ENCODE results near the gene GSTA5. TPM values are rescaled to one million over a fixed set of nuclear protein-coding genes. Genes with fewer than 3 reads are reported as not detected.
"Not testable (repeated sequence)": the region's sequence is repeated elsewhere in the genome, so short reads cannot be mapped to it uniquely, and the experiment has no call there.

The GSTA5 gene
- total RNA-seq, 2 experiments from 2014 or later = not detected

DNA sequence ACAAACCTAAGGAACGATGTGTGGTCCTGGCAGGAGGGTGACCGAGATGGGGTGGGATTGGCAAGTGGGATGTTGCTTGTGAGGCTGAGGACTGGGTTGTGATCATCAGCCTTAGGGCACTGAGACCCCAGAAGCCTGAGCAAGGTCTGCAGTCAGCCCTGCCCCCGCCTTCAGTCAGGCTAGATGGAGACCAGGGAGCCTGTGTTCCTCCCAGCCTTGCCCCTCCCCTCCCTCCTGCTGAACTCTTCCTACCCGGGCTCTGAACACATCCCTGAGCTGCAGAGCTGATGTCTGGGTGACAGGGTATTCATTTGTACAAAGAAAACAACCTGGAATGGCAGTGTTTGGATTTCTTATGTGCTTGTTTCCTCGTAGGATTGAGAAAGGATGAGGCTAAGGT is 28.3 kb upstream of the GSTA5 start:
- CTCF ChIA-PET = not testable (repeated sequence)

DNA sequence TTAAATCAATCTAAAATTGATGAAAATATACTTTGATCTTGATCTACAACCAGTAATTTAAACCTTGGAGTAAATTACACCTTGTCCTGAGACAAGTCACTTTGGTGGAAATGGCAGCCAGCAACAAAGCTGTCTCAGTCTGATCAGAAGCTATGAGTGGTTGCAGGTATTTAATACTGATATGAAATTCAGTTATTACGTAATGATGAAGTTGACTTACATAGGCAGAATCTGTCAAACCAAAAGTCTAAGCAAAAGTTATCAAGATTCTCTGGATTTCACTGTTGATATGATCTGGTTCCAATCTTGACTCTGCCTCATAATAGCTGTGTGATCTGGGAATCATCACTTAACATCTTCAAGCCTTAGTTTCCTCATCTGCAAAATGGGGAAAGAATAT is 27.6 kb upstream of the GSTA5 start:
- POLR2A ChIA-PET = no interaction called here
- Mint-ChIP-seq H3K9me3 (no peaks in the 10 kb centered on the region), H3K36me3 (no peaks in the 10 kb centered on the region), H3K27me3 (peaks cover under 1% of the 10 kb centered on the region), H3K4me1 (ENCODE audit: low read depth) (no peaks in the 10 kb centered on the region), H3K4me3 (no peak overlapping the region), H3K27ac (no peak overlapping the region)
- intact Hi-C loops (cut with micrococcal nuclease) = no loop called here
- DNase-seq = no peak
- CTCF ChIA-PET = no interaction called here

More for the DNA sequence above, 28.3 kb upstream of the GSTA5 start:
- intact Hi-C loops (cut with micrococcal nuclease); H3K27me3 Mint-ChIP-seq; H3K36me3 Mint-ChIP-seq; POLR2A ChIA-PET; H3K27ac Mint-ChIP-seq; H3K4me3 Mint-ChIP-seq; H3K4me1 Mint-ChIP-seq (ENCODE audit: low read depth); H3K9me3 Mint-ChIP-seq; DNase-seq: not testable (repeated sequence)

DNA sequence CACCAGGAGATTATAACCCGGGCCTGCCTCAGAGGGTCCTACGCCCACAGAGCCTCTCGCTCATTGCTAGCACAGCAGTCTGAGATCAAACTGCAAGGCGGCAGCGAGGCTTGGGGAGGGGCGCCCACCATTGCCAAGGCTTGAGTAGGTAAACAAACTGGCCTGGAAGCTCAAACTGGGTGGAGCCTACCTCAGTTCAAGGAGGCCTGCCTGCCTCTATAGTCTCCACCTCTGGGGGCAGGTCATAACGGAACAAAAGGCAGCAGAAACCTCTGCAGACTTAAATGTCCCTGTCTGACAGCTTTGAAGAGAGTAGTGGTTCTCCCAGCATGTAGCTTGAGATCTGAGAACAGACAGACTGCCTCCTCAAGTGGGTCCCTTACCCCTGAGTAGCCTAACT is 20.5 kb upstream of the GSTA5 start:
- H3K9me3 Mint-ChIP-seq; H3K4me3 Mint-ChIP-seq; H3K27ac Mint-ChIP-seq; H3K36me3 Mint-ChIP-seq; POLR2A ChIA-PET; CTCF ChIA-PET; intact Hi-C loops (cut with micrococcal nuclease); H3K4me1 Mint-ChIP-seq (ENCODE audit: low read depth); DNase-seq: not testable (repeated sequence)
- H3K27me3 Mint-ChIP-seq = peaks cover 31% of the 10 kb centered on the region

DNA sequence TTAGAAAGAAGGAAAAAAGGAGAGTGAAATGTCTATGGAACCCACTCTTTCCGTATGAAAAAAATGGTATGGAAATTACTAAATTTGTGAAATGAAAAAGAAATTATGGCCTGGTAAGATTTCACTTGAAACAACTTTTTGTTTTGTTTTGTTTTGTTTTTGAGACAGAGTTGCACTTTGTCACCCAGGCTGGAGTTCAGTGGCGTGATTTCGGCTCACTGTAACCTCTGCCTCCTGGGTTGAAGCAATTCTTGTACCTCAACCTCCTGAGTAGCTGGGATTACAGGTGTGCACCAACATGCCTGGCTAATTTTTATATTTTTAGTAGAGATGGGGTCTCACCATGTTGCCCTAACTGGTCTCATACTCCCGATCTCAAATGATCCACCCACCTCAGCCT is 17.8 kb upstream of the GSTA5 start:
- no peak for DNase-seq
- no peaks in the 10 kb centered on the region for H3K9me3 Mint-ChIP-seq
- intact Hi-C loops (cut with micrococcal nuclease) = no loop called here
- H3K27me3 Mint-ChIP-seq = peaks cover 49% of the 10 kb centered on the region
- H3K4me1 Mint-ChIP-seq (ENCODE audit: low read depth) = no peaks in the 10 kb centered on the region
- POLR2A ChIA-PET = no interaction called here
- H3K36me3 Mint-ChIP-seq = no peaks in the 10 kb centered on the region
- CTCF ChIA-PET = no interaction called here
- H3K27ac Mint-ChIP-seq = no peak overlapping the region
- H3K4me3 Mint-ChIP-seq = no peak overlapping the region

DNA sequence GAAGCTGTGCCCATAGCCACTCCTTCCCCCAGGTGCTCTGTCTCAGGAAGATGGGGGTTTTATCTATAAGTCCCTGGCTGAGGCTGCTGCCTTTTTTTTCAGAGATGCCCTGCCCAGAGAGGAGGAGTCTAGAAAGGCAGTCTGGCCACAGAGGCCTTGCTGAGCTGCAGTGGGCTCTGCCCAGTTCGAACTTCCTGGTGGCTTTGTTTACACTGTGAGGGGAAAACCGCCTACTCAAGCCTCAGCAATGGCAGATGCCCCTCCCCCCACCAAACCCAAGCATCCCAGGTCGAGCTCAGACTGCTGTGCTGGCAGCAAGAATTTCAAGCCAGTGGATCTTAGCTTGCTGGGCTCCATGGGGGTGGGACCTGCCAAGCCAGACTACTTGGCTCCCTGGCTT is 15.5 kb upstream of the GSTA5 start:
- H3K27ac Mint-ChIP-seq; H3K4me3 Mint-ChIP-seq; H3K4me1 Mint-ChIP-seq (ENCODE audit: low read depth); H3K36me3 Mint-ChIP-seq; POLR2A ChIA-PET; intact Hi-C loops (cut with micrococcal nuclease); H3K9me3 Mint-ChIP-seq; CTCF ChIA-PET; DNase-seq: not testable (repeated sequence)
- H3K27me3 Mint-ChIP-seq = peaks cover 53% of the 10 kb centered on the region

DNA sequence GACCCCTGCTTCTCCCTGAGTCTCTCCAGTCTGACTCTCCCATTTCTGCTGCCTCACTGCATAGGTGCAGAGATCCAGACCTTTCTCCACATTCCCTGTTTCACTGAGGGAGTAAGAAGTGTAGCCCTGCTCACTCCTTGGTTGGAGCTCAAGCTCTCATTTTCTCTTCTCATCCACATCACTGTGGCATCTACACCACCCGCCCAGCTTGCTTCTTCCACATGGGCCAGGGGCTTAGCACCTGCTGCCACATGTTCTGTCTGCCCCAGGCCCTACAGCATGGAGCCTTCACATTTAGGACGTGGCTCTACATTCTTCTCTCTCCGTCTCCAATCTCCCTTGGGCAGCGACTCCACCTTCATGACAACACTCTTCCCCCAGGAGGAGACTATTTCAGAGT is 8.5 kb upstream of the GSTA5 start:
- DNase-seq = no peak
- Mint-ChIP-seq H3K27ac (no peak overlapping the region), H3K36me3 (no peaks in the 10 kb centered on the region), H3K4me1 (ENCODE audit: low read depth) (no peaks in the 10 kb centered on the region), H3K4me3 (no peak overlapping the region), H3K9me3 (no peaks in the 10 kb centered on the region), H3K27me3 (peaks cover 17% of the 10 kb centered on the region)
- ChIA-PET CTCF (no interaction called here), POLR2A (no interaction called here)
- intact Hi-C loops (cut with micrococcal nuclease) = no loop called here

DNA sequence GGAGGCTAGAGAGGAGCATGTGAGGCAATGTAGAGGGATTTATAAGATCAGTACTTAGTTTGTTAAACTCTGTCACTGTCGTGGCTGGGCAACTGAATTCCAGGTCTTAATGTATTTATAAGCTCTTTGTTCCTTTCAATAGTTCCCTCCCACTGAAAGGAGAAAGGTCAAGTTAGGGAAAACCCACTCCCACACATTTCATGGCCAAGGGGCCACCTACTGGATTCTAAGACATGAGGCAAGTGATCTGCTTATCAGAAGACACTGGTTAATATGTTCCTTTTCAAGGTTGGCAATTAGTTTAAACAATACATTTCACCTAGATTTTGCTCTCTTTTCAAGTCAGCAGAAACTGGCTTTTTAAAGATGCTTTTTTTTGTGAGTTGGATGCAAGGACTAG is 5.4 kb upstream of the GSTA5 start:
- DNase-seq = no peak
- Mint-ChIP-seq H3K4me1 (ENCODE audit: low read depth) (no peaks in the 10 kb centered on the region), H3K27me3 (peaks cover 4% of the 10 kb centered on the region), H3K36me3 (no peaks in the 10 kb centered on the region), H3K9me3 (no peaks in the 10 kb centered on the region), H3K4me3 (no peak overlapping the region), H3K27ac (no peak overlapping the region)
- intact Hi-C loops (cut with micrococcal nuclease) = no loop called here
- ChIA-PET CTCF (no interaction called here), POLR2A (no interaction called here)

DNA sequence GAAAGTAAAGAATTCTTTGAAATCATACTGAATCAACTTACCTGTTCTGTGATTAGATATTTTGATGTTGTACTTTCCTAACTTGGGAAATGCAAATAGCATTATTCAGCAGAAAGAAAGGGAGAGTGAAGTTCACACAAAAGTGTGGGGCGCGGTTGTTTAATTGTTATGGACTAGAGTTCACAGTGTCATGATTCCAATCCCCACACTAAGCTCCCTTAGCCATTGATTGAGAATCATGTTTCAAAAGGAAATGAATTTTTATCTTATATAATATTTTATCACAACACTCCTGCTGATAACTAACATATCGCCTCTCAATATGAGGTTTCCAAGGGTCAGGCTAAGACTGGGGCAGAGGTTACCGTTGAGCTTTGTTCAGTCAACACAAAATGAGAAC is 3.0 kb upstream of the GSTA5 start:
- H3K4me3 Mint-ChIP-seq = no peak overlapping the region
- H3K9me3 Mint-ChIP-seq = no peaks in the 10 kb centered on the region
- CTCF ChIA-PET = no interaction called here
- no peaks in the 10 kb centered on the region for H3K4me1 Mint-ChIP-seq (ENCODE audit: low read depth)
- POLR2A ChIA-PET = no interaction called here
- no peaks in the 10 kb centered on the region for H3K36me3 Mint-ChIP-seq
- H3K27me3 Mint-ChIP-seq = peaks cover 11% of the 10 kb centered on the region
- intact Hi-C loops (cut with micrococcal nuclease) = no loop called here
- no peak for DNase-seq
- no peak overlapping the region for H3K27ac Mint-ChIP-seq

DNA sequence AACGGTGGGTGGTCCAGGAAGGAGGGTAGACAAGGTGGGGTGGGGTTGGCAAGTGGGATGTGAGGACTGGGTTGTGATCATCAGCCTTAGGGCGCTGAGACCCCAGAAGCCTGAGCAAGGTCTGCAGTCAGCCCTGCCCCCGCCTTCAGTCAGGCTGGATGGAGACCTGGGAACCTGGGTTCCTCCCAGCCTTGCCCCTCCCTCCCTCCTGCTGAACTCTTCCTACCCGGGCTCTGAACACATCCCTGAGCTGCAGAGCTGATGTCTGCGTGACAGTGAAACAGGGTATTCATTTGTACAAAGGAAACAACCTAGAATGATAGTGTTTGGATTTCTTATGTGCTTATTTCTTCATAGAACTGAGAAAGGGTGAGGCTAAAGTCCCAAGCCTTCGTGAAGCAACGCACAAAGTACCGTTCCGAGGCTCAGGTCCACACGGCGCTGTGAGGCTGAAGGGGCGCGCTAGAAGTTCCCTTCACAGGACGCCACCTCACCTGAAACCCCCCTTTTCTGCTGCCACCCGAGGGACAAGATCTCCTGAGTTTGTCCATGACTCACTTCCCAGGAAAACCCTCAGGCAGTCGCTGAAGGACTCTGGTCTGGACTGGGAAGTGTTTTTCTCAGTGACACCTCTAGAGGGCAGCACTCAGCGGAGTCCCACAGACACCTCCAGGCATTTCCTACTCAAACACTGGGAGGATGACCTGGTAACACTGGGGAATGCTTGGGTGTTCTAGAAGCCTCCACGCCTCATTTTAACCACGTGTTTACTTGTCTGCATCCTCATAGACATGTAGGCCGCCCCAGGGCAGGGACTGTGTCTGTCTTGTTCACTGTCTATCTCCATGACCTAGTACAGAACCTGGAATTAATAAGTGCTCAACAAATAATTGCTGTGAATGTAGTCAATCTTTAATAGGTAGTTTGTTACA is 1.2 kb downstream of the GSTA5 start:
- Mint-ChIP-seq H3K27me3 (peaks cover 29% of the 10 kb centered on the region), H3K27ac (no peak overlapping the region), H3K36me3 (no peaks in the 10 kb centered on the region), H3K9me3 (no peaks in the 10 kb centered on the region), H3K4me3 (no peak overlapping the region), H3K4me1 (ENCODE audit: low read depth) (no peaks in the 10 kb centered on the region)
- DNase-seq = peak; percentile 60
- ChIA-PET POLR2A (no interaction called here), CTCF (interaction anchor here (1.0 kb wide), 1 partner anchor 11 kb away, joined by 3 read pairs; no protein-coding TSS in a partner anchor)
- intact Hi-C loops (cut with micrococcal nuclease) = no loop called here

DNA sequence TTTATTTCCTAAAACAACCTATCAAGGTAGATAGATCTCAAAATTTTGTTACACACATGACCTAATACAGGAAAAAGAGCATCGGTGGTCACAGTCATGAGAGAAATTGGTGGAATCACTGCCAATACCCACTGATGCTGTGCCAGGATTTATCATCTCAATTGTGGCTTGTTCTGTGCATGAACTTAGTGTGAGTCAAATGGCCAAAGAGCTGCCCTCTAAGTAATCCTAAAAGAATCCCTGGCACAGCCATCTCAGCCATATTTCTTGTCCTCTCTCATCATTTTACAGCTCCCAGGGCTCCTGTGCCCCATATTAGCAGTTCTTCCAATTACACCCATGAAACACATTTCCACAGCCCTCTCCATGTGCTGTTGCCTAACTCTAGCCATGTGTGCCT is 6.1 kb downstream of the GSTA5 start:
- H3K27ac Mint-ChIP-seq = no peak overlapping the region
- H3K4me3 Mint-ChIP-seq = no peak overlapping the region
- ChIA-PET POLR2A (no interaction called here), CTCF (no interaction called here)
- no peak for DNase-seq
- H3K27me3 Mint-ChIP-seq = peaks cover 27% of the 10 kb centered on the region
- H3K36me3 Mint-ChIP-seq = no peaks in the 10 kb centered on the region
- H3K9me3 Mint-ChIP-seq = no peaks in the 10 kb centered on the region
- no peaks in the 10 kb centered on the region for H3K4me1 Mint-ChIP-seq (ENCODE audit: low read depth)
- intact Hi-C loops (cut with micrococcal nuclease) = no loop called here

DNA sequence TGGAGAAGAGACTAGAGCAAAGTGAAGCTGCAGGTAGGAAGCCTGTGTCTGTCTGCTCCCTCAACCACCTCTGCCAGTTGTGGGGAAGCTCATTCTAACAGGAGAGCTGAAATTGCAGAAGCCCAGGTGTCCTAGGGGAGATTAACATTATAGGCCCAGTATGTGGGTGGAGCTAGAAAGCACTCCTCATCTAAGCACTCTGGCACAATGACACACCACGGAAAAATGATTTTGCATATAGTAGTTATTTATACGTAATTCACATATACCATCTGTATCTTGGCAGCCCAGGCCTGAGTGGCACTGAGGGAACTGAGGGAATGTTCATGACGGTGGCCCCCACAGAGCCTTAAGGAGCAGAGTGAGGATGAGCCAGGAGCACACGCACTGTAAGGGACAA is 9.7 kb downstream of the GSTA5 start:
- DNase-seq; POLR2A ChIA-PET; H3K36me3 Mint-ChIP-seq; H3K27ac Mint-ChIP-seq; H3K4me3 Mint-ChIP-seq; intact Hi-C loops (cut with micrococcal nuclease); H3K27me3 Mint-ChIP-seq; H3K9me3 Mint-ChIP-seq; CTCF ChIA-PET; H3K4me1 Mint-ChIP-seq (ENCODE audit: low read depth): not testable (repeated sequence)

DNA sequence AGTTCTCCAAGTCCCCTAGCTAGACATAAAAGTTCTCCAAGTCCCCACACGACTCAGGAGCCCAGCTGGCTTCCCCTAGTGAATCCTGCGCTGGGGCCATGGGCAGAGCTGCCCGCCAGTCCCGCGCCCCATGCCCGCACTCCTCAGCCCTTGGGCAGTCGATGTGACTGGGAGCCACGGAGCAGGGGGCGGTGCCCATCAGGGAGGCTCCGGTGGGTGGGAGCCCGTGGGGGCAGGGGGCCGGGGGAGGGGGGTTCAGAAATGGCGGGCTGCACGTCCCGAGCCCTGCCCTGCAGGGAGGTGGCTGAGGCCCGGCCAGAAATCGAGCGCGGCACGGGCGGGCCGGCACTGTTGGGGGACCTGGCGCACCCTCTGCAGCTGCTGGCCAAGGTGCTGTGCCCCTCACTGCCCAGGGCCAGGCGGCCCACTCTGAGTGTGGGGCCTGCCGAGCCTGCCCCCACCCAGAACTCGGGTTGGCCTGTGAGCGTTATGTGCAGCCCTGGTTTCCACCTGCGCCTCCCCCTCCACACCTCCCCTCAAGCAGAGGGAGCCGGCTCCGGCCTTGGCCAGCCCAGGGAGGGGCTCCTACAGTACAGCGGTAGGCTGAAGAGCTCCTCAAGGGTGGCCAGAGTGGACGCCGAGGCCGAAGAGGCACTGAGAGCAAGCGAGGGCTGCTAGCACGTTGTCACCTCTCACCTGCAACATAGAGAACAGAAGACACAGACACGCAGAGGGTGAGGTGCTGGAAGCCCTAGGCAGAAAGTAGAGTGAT is 11.4 kb downstream of the GSTA5 start:
- ChIA-PET CTCF (interaction anchor here (1.1 kb wide), 1 partner anchor 10 kb away, joined by 3 read pairs; no protein-coding TSS in a partner anchor), POLR2A (no interaction called here)
- DNase-seq = no peak
- H3K9me3 Mint-ChIP-seq = no peaks in the 10 kb centered on the region
- intact Hi-C loops (cut with micrococcal nuclease) = no loop called here
- no peaks in the 10 kb centered on the region for H3K4me1 Mint-ChIP-seq (ENCODE audit: low read depth)
- no peaks in the 10 kb centered on the region for H3K27me3 Mint-ChIP-seq
- no peaks in the 10 kb centered on the region for H3K36me3 Mint-ChIP-seq
- H3K4me3 Mint-ChIP-seq = no peak overlapping the region
- H3K27ac Mint-ChIP-seq = no peak overlapping the region

DNA sequence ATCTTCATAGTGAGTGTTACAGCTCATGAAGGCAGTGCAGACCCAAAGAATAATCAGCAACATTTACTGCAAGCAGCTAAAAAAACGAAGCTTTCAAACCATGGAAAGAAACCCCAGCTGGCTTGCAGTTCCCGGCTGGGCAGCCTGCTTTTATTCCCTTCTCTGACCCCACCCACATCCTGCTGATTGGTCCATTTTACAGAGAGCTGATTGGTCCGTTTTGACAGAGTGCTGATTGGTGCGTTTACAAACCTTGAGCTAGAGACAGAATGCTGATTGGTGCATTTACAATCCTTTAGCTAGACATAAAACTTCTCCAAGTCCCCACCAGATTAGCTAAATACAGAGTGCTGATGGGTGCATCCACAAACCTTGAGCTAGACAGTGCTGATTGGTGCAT is 12.0 kb downstream of the GSTA5 start:
- H3K4me3 Mint-ChIP-seq; DNase-seq; H3K9me3 Mint-ChIP-seq; POLR2A ChIA-PET; H3K27ac Mint-ChIP-seq; H3K27me3 Mint-ChIP-seq; H3K36me3 Mint-ChIP-seq; H3K4me1 Mint-ChIP-seq (ENCODE audit: low read depth); intact Hi-C loops (cut with micrococcal nuclease): not testable (repeated sequence)
- CTCF ChIA-PET = interaction anchor here (0.9 to 1.1 kb wide), 2 partner anchors 9 to 10 kb away, joined by 3 read pairs; no protein-coding TSS in a partner anchor
